HG03521 (cell line): ENCODE measurements around the gene UTS2R.
"Not testable (repeated sequence)": the region's sequence is repeated elsewhere in the genome, so short reads cannot be mapped to it uniquely, and the experiment has no call there.

ENCODE experiments used
- ATAC-seq: cut with Tn5 transposase; IDR thresholded peaks from one replicate; pipeline ENCODE4 v1.9.1; 2021; ENCODE audit warnings: mild to moderate bottlenecking, moderate library complexity; ENCODE audit not compliant: unreplicated experiment

The UTS2R gene

GRCh38 chr17:82353484-82353883 lies 18.1 kb upstream of the UTS2R start:
- no peak for ATAC-seq

GRCh38 chr17:82354804-82355308 lies 16.7 kb upstream of the UTS2R start:
- no peak for ATAC-seq

- ATAC-seq: no peak
Measured at GRCh38 chr17:82355770-82356427, 15.7 kb upstream of the UTS2R start.

GRCh38 chr17:82356845-82357355 lies 14.7 kb upstream of the UTS2R start:
- ATAC-seq: no peak

- no peak for ATAC-seq
Measured at GRCh38 chr17:82357394-82357793, 14.2 kb upstream of the UTS2R start.

GRCh38 chr17:82358465-82359350 lies 12.9 kb upstream of the UTS2R start, which contains the start of gene TEX19:
Gene TEX19, plus strand, starts transcription at chr17:82359247. Its CDS starts 2,904 bp downstream, at chr17:82362151.
- no peak for ATAC-seq

- ATAC-seq: not testable (repeated sequence)
Measured at GRCh38 chr17:82359451-82360074, 12.0 kb upstream of the UTS2R start.

GRCh38 chr17:82361885-82362633 lies 9.5 kb upstream of the UTS2R start:
- no peak for ATAC-seq

GRCh38 chr17:82365606-82366295 lies 5.8 kb upstream of the UTS2R start:
- no peak for ATAC-seq

- no peak for ATAC-seq
Measured at GRCh38 chr17:82366749-82367148, 4.8 kb upstream of the UTS2R start.

- ATAC-seq: no peak
Measured at GRCh38 chr17:82367724-82368524, 3.6 kb upstream of the UTS2R start.

GRCh38 chr17:82369211-82369610 lies 2.4 kb upstream of the UTS2R start:
- ATAC-seq: no peak

GRCh38 chr17:82370471-82371332 lies 863 bp upstream of the UTS2R start:
- ATAC-seq: no peak

GRCh38 chr17:82372249-82373071 lies 895 bp downstream of the UTS2R start:
- no peak for ATAC-seq

- ATAC-seq: not testable (repeated sequence)
Measured at GRCh38 chr17:82373072-82373452, 1.5 kb downstream of the UTS2R start.

GRCh38 chr17:82373731-82374625 lies 2.4 kb downstream of the UTS2R start:
- ATAC-seq: no peak
